ENCODE data around the gene SULT1C4.

SULT1C4 gene

DNA sequence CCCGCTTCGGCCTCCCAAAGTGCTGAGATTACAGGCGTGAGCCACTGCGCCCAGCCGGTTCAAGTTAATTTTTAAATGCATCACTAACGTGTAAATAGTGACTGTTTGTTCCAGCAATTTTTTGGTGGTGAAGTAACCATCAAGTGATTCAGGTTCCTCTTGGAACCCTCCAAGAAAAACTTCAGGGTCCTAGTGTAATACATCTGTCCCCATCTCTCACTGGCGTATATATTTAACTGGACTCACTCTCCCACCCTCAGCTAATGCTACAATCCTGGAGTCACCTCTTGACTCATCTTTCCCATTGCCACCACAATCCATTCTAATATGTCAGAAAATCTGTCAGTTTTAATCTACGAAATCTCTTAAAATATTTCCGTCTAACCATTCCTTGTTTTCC, 10.3 kb downstream of the SULT1C4 start:
- no peak overlapping the region for H3K9ac ChIP-seq (ENCODE audit: insufficient read length, low read depth)
- H3K9me3 ChIP-seq (ENCODE audit: insufficient read depth, low read length), result peaks cover 11% of the 10 kb centered on the region
- no peaks in the 10 kb centered on the region for H3K4me1 ChIP-seq (ENCODE audit: insufficient read depth, insufficient read length)
- no peak overlapping the region for H3K4me3 ChIP-seq (ENCODE audit: insufficient read length, low read depth)
- H3K27me3 ChIP-seq (ENCODE audit: insufficient read depth, insufficient read length), result no peaks in the 10 kb centered on the region
- no peak for TF ChIP-seq ZNF274 (IDR thresholded peaks at IDR 0.05; ENCODE audit: low read depth, low read length)
- TF ChIP-seq SUZ12 (IDR thresholded peaks at IDR 0.05; ENCODE audit: extremely low read depth, insufficient read depth, insufficient read length), result no peak
- TF ChIP-seq YY1 (IDR thresholded peaks at IDR 0.05; ENCODE audit: insufficient read depth, insufficient read length), result no peak
- no peaks in the 10 kb centered on the region for H3K36me3 ChIP-seq (ENCODE audit: insufficient read depth, insufficient read length, low read length)
- DNase-seq (ENCODE audit: low read depth, low spot score), result no peak

DNA sequence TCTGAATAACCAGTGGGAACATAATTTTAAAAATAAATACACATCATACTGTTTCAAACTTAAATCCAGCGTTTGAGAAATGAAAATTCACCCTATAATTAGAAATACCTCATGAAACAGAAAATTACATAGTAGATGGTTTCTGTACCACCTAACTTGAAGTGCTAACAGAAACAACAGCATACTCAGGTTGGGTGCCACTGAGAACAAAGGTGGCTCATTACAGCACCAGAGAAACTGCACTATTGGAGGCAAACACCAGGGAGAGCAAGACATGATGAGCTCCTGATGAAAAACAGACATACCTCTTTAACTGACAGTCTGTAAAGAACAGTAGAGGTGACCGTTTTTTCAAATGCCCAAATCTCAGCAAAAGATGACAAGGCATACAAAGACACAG, 12.6 kb downstream of the SULT1C4 start:
- H3K4me1 ChIP-seq (ENCODE audit: insufficient read depth, insufficient read length), result no peaks in the 10 kb centered on the region
- no peaks in the 10 kb centered on the region for H3K27me3 ChIP-seq (ENCODE audit: insufficient read depth, insufficient read length)
- H3K4me3 ChIP-seq (ENCODE audit: insufficient read length, low read depth), result no peak overlapping the region
- no peak for DNase-seq (ENCODE audit: low read depth, low spot score)
- TF ChIP-seq YY1 (IDR thresholded peaks at IDR 0.05; ENCODE audit: insufficient read depth, insufficient read length), result no peak
- no peak for TF ChIP-seq ZNF274 (IDR thresholded peaks at IDR 0.05; ENCODE audit: low read depth, low read length)
- no peak for TF ChIP-seq SUZ12 (IDR thresholded peaks at IDR 0.05; ENCODE audit: extremely low read depth, insufficient read depth, insufficient read length)
- H3K9ac ChIP-seq (ENCODE audit: insufficient read length, low read depth), result no peak overlapping the region
- H3K9me3 ChIP-seq (ENCODE audit: insufficient read depth, low read length), result peaks cover 24% of the 10 kb centered on the region
- H3K36me3 ChIP-seq (ENCODE audit: insufficient read depth, insufficient read length, low read length), result no peaks in the 10 kb centered on the region

- TF ChIP-seq SUZ12 (IDR thresholded peaks at IDR 0.05; ENCODE audit: extremely low read depth, insufficient read depth, insufficient read length), result no peak
- TF ChIP-seq ZNF274 (IDR thresholded peaks at IDR 0.05; ENCODE audit: low read depth, low read length), result no peak
- TF ChIP-seq YY1 (IDR thresholded peaks at IDR 0.05; ENCODE audit: insufficient read depth, insufficient read length), result no peak
- Histone ChIP-seq H3K9ac (ENCODE audit: insufficient read length, low read depth) (no peak overlapping the region), H3K4me3 (ENCODE audit: insufficient read length, low read depth) (no peak overlapping the region), H3K36me3 (ENCODE audit: insufficient read depth, insufficient read length, low read length) (no peaks in the 10 kb centered on the region), H3K9me3 (ENCODE audit: insufficient read depth, low read length) (peaks cover 26% of the 10 kb centered on the region), H3K27me3 (ENCODE audit: insufficient read depth, insufficient read length) (no peaks in the 10 kb centered on the region), H3K4me1 (ENCODE audit: insufficient read depth, insufficient read length) (no peaks in the 10 kb centered on the region)
- DNase-seq (ENCODE audit: low read depth, low spot score), result no peak
Observed at GRCh38 chr2:108392029-108392428, 14.3 kb downstream of the SULT1C4 start.

DNA sequence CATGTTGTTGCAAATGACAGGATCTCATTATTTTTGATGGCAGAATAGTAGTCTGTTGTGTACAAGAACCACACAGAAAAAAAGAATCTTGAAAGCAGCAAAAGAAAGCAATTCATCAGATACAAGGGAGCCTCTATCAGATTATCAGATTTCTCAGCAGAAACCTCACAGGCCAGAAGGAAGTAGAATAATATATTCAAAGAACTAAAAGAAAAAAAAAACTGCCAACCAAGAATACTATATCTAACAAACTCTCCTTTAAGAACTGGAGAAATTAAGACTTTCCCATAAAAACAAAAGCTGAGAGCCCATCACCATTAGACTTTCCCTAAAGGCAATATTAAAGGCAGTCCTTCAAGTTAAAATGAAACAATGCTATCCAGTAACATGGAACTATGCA, 15.4 kb downstream of the SULT1C4 start:
- TF ChIP-seq YY1 (IDR thresholded peaks at IDR 0.05; ENCODE audit: insufficient read depth, insufficient read length) (no peak), SUZ12 (IDR thresholded peaks at IDR 0.05; ENCODE audit: extremely low read depth, insufficient read depth, insufficient read length) (no peak)
- peaks cover 32% of the 10 kb centered on the region for H3K9me3 ChIP-seq (ENCODE audit: insufficient read depth, low read length)
- H3K4me1 ChIP-seq (ENCODE audit: insufficient read depth, insufficient read length), result no peaks in the 10 kb centered on the region
- DNase-seq (ENCODE audit: low read depth, low spot score), result no peak
- no peaks in the 10 kb centered on the region for H3K27me3 ChIP-seq (ENCODE audit: insufficient read depth, insufficient read length)
- H3K36me3 ChIP-seq (ENCODE audit: insufficient read depth, insufficient read length, low read length), result no peaks in the 10 kb centered on the region
- H3K9ac ChIP-seq (ENCODE audit: insufficient read length, low read depth), result no peak overlapping the region
- H3K4me3 ChIP-seq (ENCODE audit: insufficient read length, low read depth), result no peak overlapping the region

GRCh38 chr2:108395155-108395554, 17.4 kb downstream of the SULT1C4 start:
- peaks cover 52% of the 10 kb centered on the region for H3K9me3 ChIP-seq (ENCODE audit: insufficient read depth, low read length)
- TF ChIP-seq SUZ12 (IDR thresholded peaks at IDR 0.05; ENCODE audit: extremely low read depth, insufficient read depth, insufficient read length), result no peak
- no peak for TF ChIP-seq ZNF274 (IDR thresholded peaks at IDR 0.05; ENCODE audit: low read depth, low read length)
- no peak for TF ChIP-seq YY1 (IDR thresholded peaks at IDR 0.05; ENCODE audit: insufficient read depth, insufficient read length)
- H3K4me1 ChIP-seq (ENCODE audit: insufficient read depth, insufficient read length), result no peaks in the 10 kb centered on the region
- no peaks in the 10 kb centered on the region for H3K27me3 ChIP-seq (ENCODE audit: insufficient read depth, insufficient read length)
- H3K4me3 ChIP-seq (ENCODE audit: insufficient read length, low read depth), result no peak overlapping the region
- H3K36me3 ChIP-seq (ENCODE audit: insufficient read depth, insufficient read length, low read length), result no peaks in the 10 kb centered on the region
- DNase-seq (ENCODE audit: low read depth, low spot score), result no peak
- no peak overlapping the region for H3K9ac ChIP-seq (ENCODE audit: insufficient read length, low read depth)

DNA sequence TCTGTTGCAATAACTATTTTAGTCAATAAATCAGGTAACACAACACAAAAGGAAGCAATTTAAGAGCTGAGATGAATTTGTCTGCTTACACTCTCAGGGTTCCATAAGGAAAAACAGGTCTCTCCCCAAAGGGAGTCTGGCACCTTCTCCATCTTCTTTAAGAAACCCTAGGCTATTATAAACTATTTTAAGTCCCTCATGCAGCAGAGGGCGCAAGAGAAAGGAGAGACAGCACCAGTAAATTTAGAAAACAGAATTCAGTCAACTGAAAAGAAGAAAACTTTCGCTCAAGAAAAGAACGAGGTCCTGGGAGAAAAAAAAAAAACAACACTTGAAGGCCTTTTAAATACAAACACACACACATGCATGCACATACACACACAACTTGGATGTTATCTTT, 19.1 kb downstream of the SULT1C4 start:
- H3K36me3 ChIP-seq (ENCODE audit: insufficient read depth, insufficient read length, low read length), result no peaks in the 10 kb centered on the region
- TF ChIP-seq YY1 (IDR thresholded peaks at IDR 0.05; ENCODE audit: insufficient read depth, insufficient read length) (no peak), SUZ12 (IDR thresholded peaks at IDR 0.05; ENCODE audit: extremely low read depth, insufficient read depth, insufficient read length) (no peak), ZNF274 (IDR thresholded peaks at IDR 0.05; ENCODE audit: low read depth, low read length) (no peak)
- H3K4me3 ChIP-seq (ENCODE audit: insufficient read length, low read depth), result no peak overlapping the region
- DNase-seq (ENCODE audit: low read depth, low spot score), result no peak
- no peak overlapping the region for H3K9ac ChIP-seq (ENCODE audit: insufficient read length, low read depth)
- H3K9me3 ChIP-seq (ENCODE audit: insufficient read depth, low read length), result peaks cover 68% of the 10 kb centered on the region
- H3K4me1 ChIP-seq (ENCODE audit: insufficient read depth, insufficient read length), result no peaks in the 10 kb centered on the region
- H3K27me3 ChIP-seq (ENCODE audit: insufficient read depth, insufficient read length), result no peaks in the 10 kb centered on the region

DNA sequence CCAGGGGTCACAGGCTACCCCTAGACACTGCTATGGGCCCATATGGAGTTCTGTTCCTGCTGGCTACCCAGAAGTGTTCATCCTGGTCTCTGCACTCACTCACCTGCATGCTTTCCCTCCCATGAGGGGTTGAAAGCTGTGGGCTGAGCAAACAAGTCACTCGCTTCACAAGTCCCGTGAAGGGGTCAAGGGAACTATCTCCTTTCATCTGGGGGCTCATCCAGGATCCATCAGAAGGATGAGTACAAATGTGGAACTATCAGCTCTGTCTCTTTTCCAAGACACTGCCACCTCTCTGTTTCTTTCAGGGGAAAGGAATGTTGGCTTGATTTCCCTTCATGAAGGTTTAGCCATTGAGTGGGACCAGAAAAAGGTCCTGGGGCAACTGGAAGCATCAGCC, 21.7 kb downstream of the SULT1C4 start:
- H3K4me3 ChIP-seq (ENCODE audit: insufficient read length, low read depth), result no peak overlapping the region
- H3K36me3 ChIP-seq (ENCODE audit: insufficient read depth, insufficient read length, low read length), result no peaks in the 10 kb centered on the region
- DNase-seq (ENCODE audit: low read depth, low spot score), result no peak
- H3K27me3 ChIP-seq (ENCODE audit: insufficient read depth, insufficient read length), result no peaks in the 10 kb centered on the region
- no peaks in the 10 kb centered on the region for H3K4me1 ChIP-seq (ENCODE audit: insufficient read depth, insufficient read length)
- H3K9ac ChIP-seq (ENCODE audit: insufficient read length, low read depth), result no peak overlapping the region
- H3K9me3 ChIP-seq (ENCODE audit: insufficient read depth, low read length), result peaks cover 64% of the 10 kb centered on the region
- no peak for TF ChIP-seq SUZ12 (IDR thresholded peaks at IDR 0.05; ENCODE audit: extremely low read depth, insufficient read depth, insufficient read length)
- TF ChIP-seq YY1 (IDR thresholded peaks at IDR 0.05; ENCODE audit: insufficient read depth, insufficient read length), result no peak
- TF ChIP-seq ZNF274 (IDR thresholded peaks at IDR 0.05; ENCODE audit: low read depth, low read length), result no peak

- Histone ChIP-seq H3K27me3 (ENCODE audit: insufficient read depth, insufficient read length) (no peaks in the 10 kb centered on the region), H3K36me3 (ENCODE audit: insufficient read depth, insufficient read length, low read length) (no peaks in the 10 kb centered on the region), H3K9me3 (ENCODE audit: insufficient read depth, low read length) (peaks cover 87% of the 10 kb centered on the region), H3K9ac (ENCODE audit: insufficient read length, low read depth) (no peak overlapping the region), H3K4me3 (ENCODE audit: insufficient read length, low read depth) (no peak overlapping the region), H3K4me1 (ENCODE audit: insufficient read depth, insufficient read length) (no peaks in the 10 kb centered on the region)
- TF ChIP-seq SUZ12 (IDR thresholded peaks at IDR 0.05; ENCODE audit: extremely low read depth, insufficient read depth, insufficient read length) (no peak), ZNF274 (IDR thresholded peaks at IDR 0.05; ENCODE audit: low read depth, low read length) (no peak), YY1 (IDR thresholded peaks at IDR 0.05; ENCODE audit: insufficient read depth, insufficient read length) (no peak)
- no peak for DNase-seq (ENCODE audit: low read depth, low spot score)
Observed at GRCh38 chr2:108401800-108402199, 24.0 kb downstream of the SULT1C4 start.
